Measurements from ENCODE around the gene MRPS18A.
"Not testable (repeated sequence)": the region's sequence is repeated elsewhere in the genome, so short reads cannot be mapped to it uniquely, and the experiment has no call there.

- not testable (repeated sequence) for TF ChIP-seq CTCF (IDR thresholded peaks at IDR 0.05; ENCODE audit: low read length); EZH2 (IDR thresholded peaks at IDR 0.05; ENCODE audit: borderline replicate concordance, low read length)
Observed at GRCh38 chr6:43652822-43653221, 34.8 kb downstream of the MRPS18A start.
